ENCODE data around the gene SRSF3.
A peak's percentile ranks its signal among the peaks of the same experiment; 100 is the strongest.
"Not testable (repeated sequence)": the region's sequence is repeated elsewhere in the genome, so short reads cannot be mapped to it uniquely, and the experiment has no call there.

Gene SRSF3

DNA sequence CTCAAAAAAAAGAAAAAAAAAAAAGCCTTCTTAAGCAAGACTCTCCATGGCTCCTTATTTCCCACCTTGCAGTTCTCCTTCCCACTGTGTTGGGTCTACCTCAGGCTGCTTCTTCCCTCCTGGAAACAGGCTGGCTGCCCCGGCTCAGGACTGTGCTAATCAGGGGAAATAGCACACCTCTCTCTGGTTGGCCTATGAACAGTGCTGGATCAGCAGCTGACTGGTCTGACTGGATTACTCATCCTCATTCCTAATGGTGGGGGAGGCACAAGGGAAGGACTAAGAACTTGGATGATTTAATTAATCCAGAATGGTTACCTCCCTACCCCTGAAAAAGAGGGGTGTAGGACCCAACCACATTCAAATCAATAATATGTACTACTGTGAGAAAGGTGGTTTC is 3.9 kb upstream of the SRSF3 start:
- Mint-ChIP-seq H3K36me3 (ENCODE audit: low read depth) (peaks cover 14% of the 10 kb centered on the region), H3K9me3 (no peaks in the 10 kb centered on the region), H3K4me1 (ENCODE audit: low read depth) (peaks cover 11% of the 10 kb centered on the region), H3K27me3 (no peaks in the 10 kb centered on the region), H3K4me3 (no peak overlapping the region), H3K27ac (no peak overlapping the region)
- intact Hi-C loops (cut with micrococcal nuclease) = loop anchor here (5.0 kb wide), 1 partner anchor 168 kb away; no protein-coding TSS in a partner anchor

DNA sequence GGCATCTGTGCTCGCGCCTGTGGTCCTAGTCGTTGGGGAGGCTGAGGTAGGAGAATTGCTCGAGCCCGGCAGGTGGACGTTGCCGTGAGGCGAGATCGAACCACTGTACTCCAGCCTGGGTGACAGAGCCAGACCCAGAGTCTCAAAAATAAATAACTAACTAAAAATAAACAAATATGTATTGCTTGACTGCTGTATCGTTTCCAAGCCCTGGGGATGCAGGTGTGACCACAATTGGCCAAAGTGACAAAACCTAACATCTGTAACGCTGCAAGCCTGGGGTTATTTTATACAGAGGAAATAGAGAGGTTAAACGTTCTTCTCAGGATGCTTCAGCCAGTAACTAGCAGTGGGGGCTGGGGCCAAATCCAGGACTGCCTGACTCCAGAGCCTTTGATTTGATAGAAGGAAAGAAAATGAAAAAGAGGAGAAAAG is 1.9 kb upstream of the SRSF3 start:
- intact Hi-C loops (cut with micrococcal nuclease) = loop anchor here (5.0 kb wide), 1 partner anchor 170 kb away; no protein-coding TSS in a partner anchor
- Mint-ChIP-seq H3K27ac (peak overlapping the region; percentile 57), H3K4me3 (no peak overlapping the region), H3K4me1 (ENCODE audit: low read depth) (peaks cover 17% of the 10 kb centered on the region), H3K36me3 (ENCODE audit: low read depth) (peaks cover 34% of the 10 kb centered on the region), H3K9me3 (no peaks in the 10 kb centered on the region), H3K27me3 (no peaks in the 10 kb centered on the region)

DNA sequence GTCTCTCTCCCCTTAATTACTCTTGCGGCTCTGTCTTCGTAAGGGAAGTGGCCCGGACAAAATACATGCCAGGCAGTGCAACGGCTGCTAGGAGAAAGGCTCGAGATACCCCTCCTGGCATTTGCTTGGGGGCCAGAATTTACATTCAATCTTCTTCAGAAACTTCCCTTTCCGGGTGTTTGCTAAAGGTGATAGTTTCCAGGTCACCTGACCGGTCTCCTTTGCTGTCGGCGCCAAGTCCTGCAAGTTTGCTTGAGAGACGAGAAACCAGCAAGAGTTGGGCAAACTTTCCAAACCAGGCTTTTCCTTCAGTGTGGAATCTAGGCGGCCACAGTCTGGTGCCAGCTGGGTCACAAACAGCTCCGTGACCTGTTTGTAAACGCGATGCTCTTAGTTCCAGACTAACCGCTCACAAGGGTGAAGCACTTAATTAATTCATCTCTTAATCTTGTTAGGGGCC is 563 bp upstream of the SRSF3 start:
- no peaks in the 10 kb centered on the region for H3K27me3 Mint-ChIP-seq
- peak overlapping the region; percentile 84 for H3K4me3 Mint-ChIP-seq
- peaks cover 48% of the 10 kb centered on the region for H3K36me3 Mint-ChIP-seq (ENCODE audit: low read depth)
- H3K9me3 Mint-ChIP-seq = no peaks in the 10 kb centered on the region
- H3K4me1 Mint-ChIP-seq (ENCODE audit: low read depth) = peaks cover 30% of the 10 kb centered on the region
- peak overlapping the region; percentile 96 for H3K27ac Mint-ChIP-seq
- intact Hi-C loops (cut with micrococcal nuclease) = loop anchor here (1.0 to 5.0 kb wide), 2 partner anchors 46 to 171 kb away; partner anchors contain the start of gene STK38

DNA sequence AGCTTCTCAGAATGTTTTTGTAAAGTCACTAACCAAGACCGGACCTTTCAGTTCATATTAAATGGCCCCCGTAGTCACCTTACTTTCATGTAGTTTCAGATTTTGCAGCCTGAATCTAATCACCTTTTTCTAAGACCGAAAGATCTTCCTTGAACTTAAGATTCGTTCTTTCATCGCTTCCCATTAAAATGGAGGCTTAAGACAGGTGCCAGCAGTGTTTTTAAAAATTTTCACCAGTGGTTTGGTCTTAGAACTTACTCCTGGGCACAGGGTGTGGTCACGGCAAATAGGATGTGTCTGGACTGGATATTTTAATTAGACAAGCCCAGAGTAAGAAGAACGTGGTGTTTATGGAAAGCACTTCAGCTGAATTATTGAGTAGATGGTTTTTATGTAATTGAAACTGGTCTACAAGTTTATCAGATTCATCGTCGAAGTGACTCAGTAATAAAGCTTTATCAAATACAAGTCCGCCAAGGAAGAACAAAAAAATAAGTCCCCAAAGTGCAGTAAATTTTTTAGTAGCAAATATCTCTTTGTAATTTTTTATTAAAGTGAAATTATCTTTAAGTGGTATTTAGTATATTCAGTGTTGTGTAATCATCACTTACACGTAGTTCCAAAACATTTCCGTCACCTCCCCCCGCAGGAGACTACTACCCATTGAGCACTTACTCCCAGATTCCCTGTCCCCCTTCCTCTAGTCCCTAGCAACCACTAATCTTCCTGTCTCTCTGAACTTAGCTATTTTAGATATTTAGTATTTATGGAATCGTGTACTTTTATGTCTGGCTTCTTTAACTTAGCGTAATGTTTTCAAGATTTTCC is 868 bp downstream of the SRSF3 start:
- H3K9me3 Mint-ChIP-seq = no peaks in the 10 kb centered on the region
- H3K27me3 Mint-ChIP-seq = no peaks in the 10 kb centered on the region
- intact Hi-C loops (cut with micrococcal nuclease) = loop anchor here (1.0 to 5.0 kb wide), 2 partner anchors 48 to 173 kb away; partner anchors contain the start of gene STK38
- peak overlapping the region; percentile 96 for H3K27ac Mint-ChIP-seq
- H3K36me3 Mint-ChIP-seq (ENCODE audit: low read depth) = peaks cover 62% of the 10 kb centered on the region
- peaks cover 43% of the 10 kb centered on the region for H3K4me1 Mint-ChIP-seq (ENCODE audit: low read depth)
- H3K4me3 Mint-ChIP-seq = peak overlapping the region; percentile 84

DNA sequence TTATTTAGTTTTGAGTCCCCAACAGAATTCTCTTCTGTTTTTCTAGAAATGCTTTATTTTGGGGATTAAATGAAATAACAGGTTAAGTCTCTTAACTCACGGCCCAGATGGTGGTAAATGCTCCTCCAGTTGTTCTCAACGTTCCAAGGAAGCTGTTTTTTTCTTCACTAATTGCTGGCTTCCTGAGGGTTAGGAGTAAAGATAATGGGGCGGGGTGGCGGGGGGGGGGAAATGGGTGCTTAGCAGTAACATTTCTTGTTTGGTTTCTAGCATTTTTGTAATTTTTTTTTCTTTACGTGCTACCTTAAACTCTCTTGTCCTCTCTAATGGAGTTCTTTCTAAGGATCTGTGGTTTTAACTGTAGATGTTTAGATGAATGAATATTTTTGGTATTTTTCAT is 2.2 kb downstream of the SRSF3 start:
- Mint-ChIP-seq H3K4me3 (peak overlapping the region; percentile 84), H3K27me3 (no peaks in the 10 kb centered on the region), H3K27ac (peak overlapping the region; percentile 96), H3K36me3 (ENCODE audit: low read depth) (peaks cover 75% of the 10 kb centered on the region), H3K9me3 (no peaks in the 10 kb centered on the region), H3K4me1 (ENCODE audit: low read depth) (peaks cover 45% of the 10 kb centered on the region)
- intact Hi-C loops (cut with micrococcal nuclease) = loop anchor here (1.0 kb wide), 1 partner anchor 52 kb away; no protein-coding TSS in a partner anchor

DNA sequence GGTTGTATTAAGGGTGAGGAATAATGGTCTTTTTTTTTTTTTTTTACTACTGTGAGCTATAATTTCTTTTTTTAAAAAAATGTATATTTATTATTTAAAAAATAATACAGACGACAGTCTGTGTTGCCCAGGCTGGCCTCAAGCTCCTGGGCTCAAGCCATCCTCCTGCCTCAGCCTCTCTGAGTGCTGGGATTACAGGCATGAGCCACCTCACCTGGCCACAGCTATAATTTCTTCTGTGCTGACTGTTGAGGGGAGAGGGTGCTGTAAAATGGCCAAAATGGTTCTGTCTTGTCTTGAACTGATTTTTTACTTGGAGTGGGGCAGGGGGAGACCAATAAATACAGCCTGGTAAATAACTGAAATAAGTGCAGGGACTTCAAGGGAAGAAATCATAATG is 3.6 kb downstream of the SRSF3 start:
- no peaks in the 10 kb centered on the region for H3K9me3 Mint-ChIP-seq
- no peak overlapping the region for H3K27ac Mint-ChIP-seq
- H3K4me1 Mint-ChIP-seq (ENCODE audit: low read depth) = peaks cover 40% of the 10 kb centered on the region
- H3K36me3 Mint-ChIP-seq (ENCODE audit: low read depth) = peaks cover 89% of the 10 kb centered on the region
- intact Hi-C loops (cut with micrococcal nuclease) = no loop called here
- no peaks in the 10 kb centered on the region for H3K27me3 Mint-ChIP-seq
- H3K4me3 Mint-ChIP-seq = peak overlapping the region; percentile 49

DNA sequence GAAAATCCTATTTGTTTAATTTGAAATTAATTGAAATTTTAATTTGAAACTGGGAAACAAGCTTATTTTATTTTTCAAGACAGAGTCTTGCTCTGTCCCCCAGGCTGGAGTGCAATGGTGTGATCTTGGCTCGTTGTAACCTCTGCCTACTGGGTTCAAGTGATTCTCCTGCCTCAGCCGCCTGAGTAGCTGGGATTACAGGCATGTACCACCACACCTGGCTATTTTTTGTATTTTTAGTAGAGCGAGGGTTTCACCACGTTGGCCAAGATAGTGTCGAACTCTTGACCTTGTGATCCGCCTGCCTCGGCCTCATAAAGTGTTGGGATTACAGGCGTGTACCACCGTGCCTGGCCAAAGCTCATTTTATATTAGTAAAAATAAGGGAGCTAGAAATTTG is 4.2 kb downstream of the SRSF3 start:
- H3K4me1 Mint-ChIP-seq (ENCODE audit: low read depth) = peaks cover 39% of the 10 kb centered on the region
- H3K27ac Mint-ChIP-seq = no peak overlapping the region
- H3K9me3 Mint-ChIP-seq = no peaks in the 10 kb centered on the region
- H3K36me3 Mint-ChIP-seq (ENCODE audit: low read depth) = peaks cover 95% of the 10 kb centered on the region
- intact Hi-C loops (cut with micrococcal nuclease) = no loop called here
- H3K27me3 Mint-ChIP-seq = no peaks in the 10 kb centered on the region
- no peak overlapping the region for H3K4me3 Mint-ChIP-seq

DNA sequence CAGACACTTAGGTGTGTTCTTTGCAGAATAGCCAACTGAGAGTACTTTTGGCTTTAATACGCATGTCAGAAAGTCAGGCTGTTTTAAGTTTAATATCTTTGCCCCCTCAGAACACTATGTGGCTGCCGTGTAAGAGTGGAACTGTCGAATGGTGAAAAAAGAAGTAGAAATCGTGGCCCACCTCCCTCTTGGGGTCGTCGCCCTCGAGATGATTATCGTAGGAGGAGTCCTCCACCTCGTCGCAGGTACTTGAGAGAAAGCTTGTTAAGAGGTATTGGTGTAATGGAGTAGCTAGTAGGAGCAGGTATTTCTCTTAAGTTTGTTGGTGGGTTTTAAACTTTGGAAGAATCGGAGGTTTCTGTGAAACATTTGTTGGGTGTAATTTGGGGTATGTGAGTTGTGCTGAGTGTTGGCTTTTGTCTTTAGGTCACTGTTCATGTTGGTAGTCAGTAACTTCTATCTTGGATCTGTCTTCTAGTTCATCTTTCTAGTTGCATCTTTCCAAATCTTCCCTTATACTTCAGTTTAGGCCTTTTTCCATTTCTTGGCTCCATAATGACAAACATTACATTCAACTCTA is 4.7 kb downstream of the SRSF3 start:
- Mint-ChIP-seq H3K4me1 (ENCODE audit: low read depth) (peaks cover 35% of the 10 kb centered on the region), H3K9me3 (no peaks in the 10 kb centered on the region), H3K4me3 (no peak overlapping the region), H3K27me3 (no peaks in the 10 kb centered on the region), H3K27ac (no peak overlapping the region), H3K36me3 (ENCODE audit: low read depth) (peaks cover 100% of the 10 kb centered on the region)
- intact Hi-C loops (cut with micrococcal nuclease) = no loop called here

DNA sequence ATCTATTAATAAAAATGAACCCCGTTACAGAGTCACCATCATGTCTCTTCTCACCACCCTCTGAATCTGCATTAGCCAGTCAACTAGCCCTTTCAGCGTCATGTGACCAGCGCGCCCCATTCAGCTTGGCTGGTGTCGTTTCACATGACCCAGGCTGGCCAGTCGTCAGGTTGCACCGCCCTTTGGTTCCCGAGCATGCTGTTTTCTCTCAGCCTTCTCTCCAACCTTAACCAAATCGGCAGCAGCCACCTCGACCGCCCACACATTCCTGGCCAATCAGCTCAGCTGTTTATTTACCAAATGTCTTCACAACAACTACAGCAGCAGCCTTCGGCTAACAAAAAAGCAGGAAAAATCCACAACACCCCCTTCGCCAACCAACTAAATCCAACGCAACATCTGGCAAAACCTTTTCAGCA is 5.6 kb downstream of the SRSF3 start:
- Mint-ChIP-seq H3K4me1 (ENCODE audit: low read depth) (peaks cover 39% of the 10 kb centered on the region), H3K9me3 (no peaks in the 10 kb centered on the region), H3K27me3 (no peaks in the 10 kb centered on the region), H3K27ac (no peak overlapping the region), H3K36me3 (ENCODE audit: low read depth) (peaks cover 100% of the 10 kb centered on the region), H3K4me3 (no peak overlapping the region)
- intact Hi-C loops (cut with micrococcal nuclease) = no loop called here

DNA sequence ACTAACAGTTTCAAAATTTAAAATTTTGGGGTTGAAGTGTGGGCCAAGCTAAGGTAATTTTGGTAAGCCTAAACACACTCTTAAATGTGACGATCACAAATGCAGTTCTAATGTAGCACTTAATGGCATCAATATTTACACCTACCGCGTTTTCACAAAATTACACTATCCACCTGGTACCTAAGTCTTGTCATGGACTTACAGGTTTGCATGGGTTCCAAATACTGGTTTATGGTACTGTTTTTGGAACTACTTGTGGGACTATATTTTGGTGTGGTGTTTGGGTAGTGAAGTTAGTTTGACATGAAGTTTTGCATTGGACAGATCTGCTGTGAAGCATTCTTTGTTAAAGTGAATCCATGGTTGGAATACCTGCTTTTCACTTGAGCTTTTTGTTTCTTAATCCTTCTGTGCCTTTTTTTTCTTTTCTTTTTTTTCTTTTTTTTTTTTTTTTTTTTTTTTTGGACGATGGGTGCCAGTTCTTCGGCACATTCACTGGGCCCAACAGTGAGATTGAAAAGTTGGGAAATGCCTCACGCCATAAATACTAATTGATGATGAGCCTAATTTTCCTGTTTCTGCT is 6.5 kb downstream of the SRSF3 start:
- Mint-ChIP-seq H3K27me3 (no peaks in the 10 kb centered on the region), H3K27ac (no peak overlapping the region), H3K36me3 (ENCODE audit: low read depth) (peaks cover 100% of the 10 kb centered on the region), H3K4me3 (no peak overlapping the region), H3K4me1 (ENCODE audit: low read depth) (peaks cover 44% of the 10 kb centered on the region), H3K9me3 (no peaks in the 10 kb centered on the region)
- intact Hi-C loops (cut with micrococcal nuclease) = no loop called here

DNA sequence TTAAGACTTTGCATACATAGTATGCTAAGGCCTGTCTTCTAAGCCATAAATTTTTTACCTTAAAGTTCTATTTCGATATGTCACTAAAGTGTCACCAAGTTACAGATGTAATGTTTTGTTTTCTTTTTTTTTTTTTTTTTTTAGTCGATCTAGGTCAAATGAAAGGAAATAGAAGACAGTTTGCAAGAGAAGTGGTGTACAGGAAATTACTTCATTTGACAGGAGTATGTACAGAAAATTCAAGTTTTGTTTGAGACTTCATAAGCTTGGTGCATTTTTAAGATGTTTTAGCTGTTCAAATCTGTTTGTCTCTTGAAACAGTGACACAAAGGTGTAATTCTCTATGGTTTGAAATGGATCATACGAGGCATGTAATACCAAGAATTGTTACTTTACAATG is 7.7 kb downstream of the SRSF3 start:
- H3K9me3 Mint-ChIP-seq; intact Hi-C loops (cut with micrococcal nuclease); H3K4me3 Mint-ChIP-seq; H3K27me3 Mint-ChIP-seq; H3K27ac Mint-ChIP-seq: not testable (repeated sequence)
- peaks cover 42% of the 10 kb centered on the region for H3K4me1 Mint-ChIP-seq (ENCODE audit: low read depth)
- peaks cover 100% of the 10 kb centered on the region for H3K36me3 Mint-ChIP-seq (ENCODE audit: low read depth)

DNA sequence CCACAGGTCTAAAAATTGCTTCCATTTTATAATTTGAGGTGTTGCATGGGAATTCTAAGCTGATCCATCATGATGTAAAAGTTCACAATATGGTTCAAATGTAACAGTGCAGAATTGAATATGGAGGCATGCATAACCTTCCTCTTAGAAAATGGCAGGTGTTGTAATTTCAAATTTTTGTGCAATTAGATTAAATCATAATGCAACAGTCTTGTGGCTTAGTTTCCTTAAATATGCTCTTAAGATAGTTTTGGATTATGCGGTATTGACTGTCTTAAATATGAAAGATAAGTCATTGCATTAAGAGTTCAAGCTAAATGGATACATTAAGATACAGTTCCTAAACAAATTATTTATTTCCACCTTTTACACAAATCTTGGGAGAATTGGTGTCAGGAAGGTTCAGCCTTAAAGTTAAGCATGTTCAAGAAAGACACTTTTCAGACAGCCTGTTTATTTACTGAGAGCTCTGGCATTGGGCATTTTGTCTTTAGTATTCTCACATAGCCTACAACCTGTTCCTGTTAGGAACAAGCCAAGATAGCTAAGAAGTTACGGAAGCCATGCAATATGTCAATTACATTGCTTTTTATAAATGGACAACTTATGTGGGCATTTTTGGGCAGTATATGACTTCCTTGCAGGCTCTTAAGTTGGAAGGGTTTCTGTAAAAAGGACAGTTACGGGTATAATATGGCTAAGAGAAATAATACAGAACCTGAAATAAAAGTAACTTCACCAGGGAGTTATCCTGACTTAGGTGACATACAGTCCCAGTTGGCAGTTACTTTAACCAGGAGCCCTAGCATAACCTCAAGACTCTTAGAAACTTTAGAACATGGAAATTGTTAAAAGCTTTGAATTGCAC is 9.3 kb downstream of the SRSF3 start:
- Mint-ChIP-seq H3K9me3 (no peaks in the 10 kb centered on the region), H3K4me3 (no peak overlapping the region), H3K4me1 (ENCODE audit: low read depth) (peaks cover 35% of the 10 kb centered on the region), H3K27ac (no peak overlapping the region), H3K27me3 (no peaks in the 10 kb centered on the region), H3K36me3 (ENCODE audit: low read depth) (peaks cover 100% of the 10 kb centered on the region)
- intact Hi-C loops (cut with micrococcal nuclease) = no loop called here
